ENCODE data around the gene TMEM175. TPM values are rescaled to one million over a fixed set of nuclear protein-coding genes. Genes with fewer than 3 reads are reported as not detected.

Gene TMEM175
- total and polyA plus RNA-seq, 2 of the 8 experiments (the other 6 are each of a cell fraction or from before 2014, with no cell fraction given), result 4.9 to 20.7 TPM

DNA sequence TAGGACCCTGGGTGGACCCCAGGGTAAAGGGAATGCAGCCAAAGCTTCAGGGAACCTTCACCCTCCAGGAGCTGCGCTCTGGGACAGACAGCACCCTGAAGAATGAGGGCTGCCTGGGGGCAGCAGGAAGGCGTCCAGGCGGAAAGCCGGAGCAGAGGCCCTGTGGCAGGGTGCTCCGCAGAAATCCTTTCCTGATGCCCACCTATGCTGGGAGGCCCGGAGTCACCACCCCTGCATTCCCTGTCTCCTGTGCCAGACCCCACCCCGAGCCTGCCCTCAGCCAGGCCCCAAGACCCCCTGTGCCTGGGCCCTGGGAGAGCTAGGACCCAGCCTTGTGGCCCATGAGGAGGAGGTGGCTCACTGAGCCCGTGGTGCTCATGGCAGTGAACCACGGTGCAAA is 42.4 kb downstream of the TMEM175 start:
- Histone ChIP-seq H3K23me2 (ENCODE audit: low read depth, low read length) (peaks cover 5% of the 10 kb centered on the region; the same call in 1 of the 2 replicates), H3K4me3 (ENCODE audit: extremely low read depth in 1 of 4, insufficient read depth in 2 of 4, low read depth in 3 of 4, low read length in 4 of 4) (no peak overlapping the region), H4K20me1 (replicated peaks in 1 of 2; ENCODE audit: control insufficient read depth in 1 of 2, insufficient read depth in 2 of 2, low read length in 2 of 2) (peaks cover 3 to 11% of the 10 kb centered on the region in 2 experiments), H2BK20ac (ENCODE audit: low read length) (no peak overlapping the region), H2BK5ac (ENCODE audit: low read depth, low read length) (no peak overlapping the region), H4K8ac (ENCODE audit: extremely low read depth, insufficient read depth, low read length) (no peak overlapping the region), H3K14ac (ENCODE audit: insufficient read length) (no peak overlapping the region), H3K79me2 (ENCODE audit: control insufficient read depth in 1 of 2, insufficient read depth in 2 of 2, low read length in 2 of 2) (no peaks in the 10 kb centered on the region), H2BK15ac (ENCODE audit: low read length) (no peak overlapping the region), H3K56ac (replicated peaks; ENCODE audit: insufficient read length, low read depth, low read length) (no peak overlapping the region), H4K5ac (ENCODE audit: insufficient read length, low read depth, low read length) (no peak overlapping the region), H2BK12ac (ENCODE audit: low read depth, low read length) (no peak overlapping the region), H3K23ac (ENCODE audit: insufficient read length) (no peak overlapping the region), H3K79me1 (ENCODE audit: low read depth, low read length) (no peaks in the 10 kb centered on the region), H2AFZ (ENCODE audit: low read length) (no peak overlapping the region), H3K4ac (replicated peaks; ENCODE audit: insufficient read length, low read depth, low read length) (no peak overlapping the region), H3K9me3 (ENCODE audit: insufficient read depth in 2 of 2, low read depth in 1 of 2, low read length in 1 of 2) (peaks cover 5 to 11% of the 10 kb centered on the region in 2 experiments; a peak in 1 of 4 replicates), H3K4me1 (replicated peaks in 1 of 4; ENCODE audit: control insufficient read depth in 3 of 4, insufficient read depth in 4 of 4, low read length in 3 of 4) (peaks cover 0 to 9% (median 1%) of the 10 kb centered on the region in 4 experiments; a peak in 3 of 7 replicates), H3K9ac (replicated peaks in 1 of 4; ENCODE audit: extremely low read depth in 1 of 4, low read depth in 3 of 4, low read length in 3 of 4) (no peak overlapping the region), H3K27me3 (replicated peaks in 1 of 4; ENCODE audit: control insufficient read depth in 3 of 4, extremely low read depth in 1 of 4, insufficient read depth in 3 of 4, low read length in 3 of 4) (peaks cover 0 to 31% (median 21%) of the 10 kb centered on the region in 4 experiments; a peak in 5 of 7 replicates), H3K27ac (ENCODE audit: low read depth, low read length) (no peak overlapping the region), H2BK120ac (replicated peaks; ENCODE audit: low read depth, low read length) (no peak overlapping the region), H3K18ac (ENCODE audit: extremely low read depth, low read length) (no peak overlapping the region), H3K4me2 (ENCODE audit: insufficient read depth in 1 of 2, low read depth in 2 of 2, low read length in 2 of 2) (no peak overlapping the region), H3K36me3 (ENCODE audit: control insufficient read depth in 2 of 4, insufficient read depth in 4 of 4, low read length in 3 of 4) (no peaks in the 10 kb centered on the region), H2AK5ac (ENCODE audit: low read depth, low read length) (no peak overlapping the region), H4K91ac (replicated peaks; ENCODE audit: insufficient read length, low read length) (no peak overlapping the region)
- 95% methylated on average over 9 of the region's 9 CpGs; no CpG with 5 or more reads in 1 of the 2 experiments for WGBS, 2 experiments (ENCODE audit: extremely low coverage in 1 of 2, insufficient coverage in 1 of 2, insufficient read length in 1 of 2, insufficient replicate concordance in 2 of 2, low coverage in 1 of 2, low lambda C conversion rate in 2 of 2, missing lambda C conversion rate in 1 of 2)
- ChIA-PET POLR2A (ENCODE audit: partially characterized antibody) (interaction anchor here (1.0 kb wide), 1 partner anchor 16 kb away, joined by 3 read pairs; no protein-coding TSS in a partner anchor), CTCF (ENCODE audit: partially characterized antibody) (interaction anchor here (1.0 kb wide), 1 partner anchor 24 kb away, joined by 3 read pairs; no protein-coding TSS in a partner anchor)
- FAIRE-seq, result no peak
- DNase-seq (ENCODE audit: low read depth in 1 of 2, low spot score in 2 of 2), result no peak
- TF ChIP-seq ASH2L (IDR thresholded peaks at IDR 0.05; ENCODE audit: low read length), result no peak
- no peak for TF ChIP-seq SIN3A (conservative IDR thresholded peaks at IDR 0.05 in 1 of 2, IDR thresholded peaks at IDR 0.05 in 1 of 2; ENCODE audit: low read depth in 1 of 2, low read length in 2 of 2)
- TF ChIP-seq RNF2 (IDR thresholded peaks at IDR 0.05; ENCODE audit: borderline replicate concordance, low read depth, low read length, missing control alignments, poor library complexity, severe bottlenecking), result no peak
- no peak for TF ChIP-seq SP4 (IDR thresholded peaks at IDR 0.05; ENCODE audit: low read length)
- TF ChIP-seq TEAD4 (IDR thresholded peaks at IDR 0.05; ENCODE audit: low read depth, low read length), result no peak
- TF ChIP-seq SAP30 (IDR thresholded peaks at IDR 0.05; ENCODE audit: insufficient read depth, insufficient replicate concordance, low read length), result no peak
- no peak for TF ChIP-seq MAFK (IDR thresholded peaks at IDR 0.05; ENCODE audit: low read depth, low read length)
- no peak for TF ChIP-seq YY1 (IDR thresholded peaks at IDR 0.05; ENCODE audit: low read depth, low read length)
- no peak for TF ChIP-seq HDAC2 (IDR thresholded peaks at IDR 0.05; ENCODE audit: borderline replicate concordance in 1 of 2, low read depth in 2 of 2, low read length in 2 of 2)
- TF ChIP-seq, protein P1, sequence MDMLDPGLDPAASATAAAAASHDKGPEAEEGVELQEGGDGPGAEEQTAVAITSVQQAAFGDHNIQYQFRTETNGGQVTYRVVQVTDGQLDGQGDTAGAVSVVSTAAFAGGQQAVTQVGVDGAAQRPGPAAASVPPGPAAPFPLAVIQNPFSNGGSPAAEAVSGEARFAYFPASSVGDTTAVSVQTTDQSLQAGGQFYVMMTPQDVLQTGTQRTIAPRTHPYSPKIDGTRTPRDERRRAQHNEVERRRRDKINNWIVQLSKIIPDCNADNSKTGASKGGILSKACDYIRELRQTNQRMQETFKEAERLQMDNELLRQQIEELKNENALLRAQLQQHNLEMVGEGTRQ (IDR thresholded peaks at IDR 0.05; ENCODE audit: low read length), result no peak
